SK-N-SH (cell line): Measurements from ENCODE around the gene NAT8L.

Source experiments
- ELF1 ChIP-seq: IDR thresholded peaks from 2 replicates; pipeline ENCODE4 v1.4.0; 2012
- EZH2phosphoT487 ChIP-seq: fragments of 200-600 bp; sonication (generic); IDR thresholded peaks from 2 replicates; pipeline ENCODE4 v1.6.1; 2017; ENCODE audit warnings: low read depth, mixed run types, mild to moderate bottlenecking, antibody characterized with exemption, moderate library complexity, borderline replicate concordance
- RFX5 ChIP-seq: IDR thresholded peaks from 2 replicates; pipeline ENCODE4 v1.6.1; 2012; ENCODE audit warnings: mild to moderate bottlenecking, improper control_type of control experiment, low read length
- SIN3A ChIP-seq: IDR thresholded peaks from 2 replicates; pipeline ENCODE4 v1.6.1; 2012; ENCODE audit warnings: low read depth, mild to moderate bottlenecking, low read length, moderate library complexity, borderline replicate concordance
- TF ChIP-seq, protein P1 (sequence below): fragments of 200-600 bp; sonication (generic); IDR thresholded peaks from 2 replicates; pipeline ENCODE4 v1.6.1; 2017; ENCODE audit warnings: antibody characterized with exemption, mild to moderate bottlenecking, moderate library complexity

DNA sequence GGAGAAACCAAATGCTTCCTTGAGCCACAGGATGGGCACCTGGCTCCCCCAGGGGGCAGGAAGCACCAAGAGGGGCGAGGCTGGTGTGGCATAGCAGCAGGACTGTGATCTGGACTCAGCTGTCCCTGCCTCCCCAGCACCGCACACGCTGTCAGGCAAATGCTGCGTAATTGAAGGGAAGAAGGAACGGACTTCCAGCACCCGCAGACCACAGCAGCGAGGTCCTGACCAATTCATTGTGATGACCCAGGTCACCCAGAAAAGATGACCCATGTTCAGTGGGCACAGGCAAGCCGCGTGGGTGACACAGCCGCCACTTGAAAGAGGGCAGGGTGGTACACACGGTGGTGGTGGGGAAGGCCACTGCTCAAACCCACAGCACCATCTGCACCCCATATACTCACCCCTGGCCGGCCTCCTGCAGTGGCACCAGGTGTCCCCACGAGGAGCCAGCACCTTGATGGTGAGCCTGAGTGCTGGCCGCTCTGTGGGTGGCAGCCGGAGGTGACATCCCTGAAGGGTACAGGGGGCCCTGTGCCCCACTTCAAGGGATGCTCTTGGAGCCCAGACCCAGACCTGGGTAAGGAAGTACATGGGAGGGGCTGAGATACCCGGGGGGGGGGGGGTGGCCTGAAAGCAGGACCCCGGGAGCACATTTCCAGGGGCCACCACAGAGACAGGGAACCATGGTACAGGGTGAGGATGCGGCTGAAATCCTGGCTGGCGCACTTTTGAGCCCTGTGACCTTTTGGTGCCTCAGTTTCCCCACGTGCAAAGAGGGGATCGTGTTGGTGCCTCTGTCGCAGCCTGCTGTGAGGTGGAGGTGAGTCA is 11.5 kb downstream of the NAT8L start:
- TF ChIP-seq EZH2phosphoT487 (no peak), RFX5 (no peak), ELF1 (no peak), SIN3A (no peak)
- TF ChIP-seq, protein P1, sequence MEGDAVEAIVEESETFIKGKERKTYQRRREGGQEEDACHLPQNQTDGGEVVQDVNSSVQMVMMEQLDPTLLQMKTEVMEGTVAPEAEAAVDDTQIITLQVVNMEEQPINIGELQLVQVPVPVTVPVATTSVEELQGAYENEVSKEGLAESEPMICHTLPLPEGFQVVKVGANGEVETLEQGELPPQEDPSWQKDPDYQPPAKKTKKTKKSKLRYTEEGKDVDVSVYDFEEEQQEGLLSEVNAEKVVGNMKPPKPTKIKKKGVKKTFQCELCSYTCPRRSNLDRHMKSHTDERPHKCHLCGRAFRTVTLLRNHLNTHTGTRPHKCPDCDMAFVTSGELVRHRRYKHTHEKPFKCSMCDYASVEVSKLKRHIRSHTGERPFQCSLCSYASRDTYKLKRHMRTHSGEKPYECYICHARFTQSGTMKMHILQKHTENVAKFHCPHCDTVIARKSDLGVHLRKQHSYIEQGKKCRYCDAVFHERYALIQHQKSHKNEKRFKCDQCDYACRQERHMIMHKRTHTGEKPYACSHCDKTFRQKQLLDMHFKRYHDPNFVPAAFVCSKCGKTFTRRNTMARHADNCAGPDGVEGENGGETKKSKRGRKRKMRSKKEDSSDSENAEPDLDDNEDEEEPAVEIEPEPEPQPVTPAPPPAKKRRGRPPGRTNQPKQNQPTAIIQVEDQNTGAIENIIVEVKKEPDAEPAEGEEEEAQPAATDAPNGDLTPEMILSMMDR, result no peak
